Fibroblast of upper back skin (primary cell): Measurements from ENCODE around the gene DLX3.

Source experiments
- DNase-seq: peaks from one replicate; pipeline ENCODE4 v3.0.0-alpha.2; 2013

Gene DLX3

DNA sequence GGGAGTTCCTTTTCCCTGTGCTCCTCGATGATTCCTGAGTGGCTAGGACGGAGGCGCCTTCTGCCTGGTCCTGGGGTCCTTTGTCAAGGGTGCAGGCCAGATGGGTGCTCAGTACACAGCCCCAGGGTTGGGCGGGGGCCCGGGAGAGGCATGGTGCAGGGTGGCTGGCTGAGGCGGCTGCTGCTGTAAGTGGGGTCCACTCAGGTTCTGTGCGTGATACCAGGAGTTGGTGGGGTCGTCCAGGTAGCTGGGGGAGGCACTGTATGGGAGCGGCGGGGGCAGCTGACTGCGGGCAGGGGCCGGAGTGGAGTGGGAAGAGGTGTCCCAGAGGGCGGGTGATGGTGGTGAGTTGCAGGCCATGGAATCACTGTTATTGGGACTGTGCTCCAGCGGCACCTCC lies 3.6 kb downstream of the DLX3 start:
- no peak for DNase-seq

- no peak for DNase-seq
These were observed 4.1 kb downstream of the DLX3 start for GRCh38 chr17:49990921-49991320.

- no peak for DNase-seq
These were observed 4.7 kb downstream of the DLX3 start for GRCh38 chr17:49990331-49990730.

DNA sequence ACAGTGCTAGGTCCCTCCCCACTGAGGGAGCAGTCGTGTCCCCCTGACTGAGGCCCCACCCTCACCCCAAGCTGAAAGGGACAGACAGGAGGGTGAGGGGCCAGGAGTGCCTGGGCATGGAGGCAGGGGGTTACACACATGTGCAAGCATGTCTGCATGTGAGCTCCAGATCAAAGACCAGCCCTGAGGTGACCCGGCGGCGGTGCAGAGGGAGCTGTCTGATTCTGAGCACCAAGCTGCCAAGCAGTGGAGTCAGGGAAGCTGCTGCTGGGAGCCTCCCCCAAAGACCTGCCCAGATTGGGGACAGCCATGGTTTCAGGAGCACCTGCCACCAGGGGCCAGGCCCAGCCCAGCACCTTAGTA lies 5.5 kb downstream of the DLX3 start:
- DNase-seq: no peak

DNA sequence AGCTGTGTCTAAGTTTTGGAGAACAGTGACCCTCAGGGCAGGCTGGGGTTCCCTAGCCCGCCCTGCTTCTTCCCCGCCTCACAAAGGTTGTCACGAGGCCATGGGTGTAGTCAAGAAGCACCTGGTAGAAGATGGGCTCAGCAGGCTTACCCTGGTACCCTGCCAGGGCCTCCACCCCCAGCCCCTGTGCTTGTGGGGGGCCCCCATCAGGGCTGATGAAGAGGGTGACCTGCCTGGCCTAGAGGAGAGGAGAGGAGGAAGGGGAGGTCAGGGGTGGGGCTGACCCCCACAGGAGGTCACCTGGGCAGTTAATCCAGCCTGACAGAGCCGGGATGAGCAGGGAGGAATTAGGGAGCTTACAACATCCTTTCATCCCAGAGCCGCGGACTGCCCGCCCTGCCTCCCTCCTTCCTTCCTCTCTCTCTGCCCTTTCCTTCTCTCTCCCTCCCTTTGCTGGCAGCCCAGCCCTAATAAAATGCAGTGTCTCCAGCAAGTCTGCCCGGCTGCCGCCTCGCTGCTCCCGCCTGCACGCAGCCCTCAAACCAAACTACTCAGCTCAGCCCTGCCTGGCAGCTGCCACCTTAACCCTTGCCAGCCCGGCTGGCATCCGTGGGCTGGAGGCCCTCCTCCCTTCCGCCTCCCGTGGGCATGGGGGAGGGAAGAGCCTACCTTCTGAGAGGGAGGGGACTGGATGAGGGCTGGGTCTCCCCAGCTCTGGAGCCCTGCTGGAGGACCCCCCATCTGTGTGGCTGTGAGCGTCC lies 7.2 kb downstream of the DLX3 start:
- no peak for DNase-seq

DNA sequence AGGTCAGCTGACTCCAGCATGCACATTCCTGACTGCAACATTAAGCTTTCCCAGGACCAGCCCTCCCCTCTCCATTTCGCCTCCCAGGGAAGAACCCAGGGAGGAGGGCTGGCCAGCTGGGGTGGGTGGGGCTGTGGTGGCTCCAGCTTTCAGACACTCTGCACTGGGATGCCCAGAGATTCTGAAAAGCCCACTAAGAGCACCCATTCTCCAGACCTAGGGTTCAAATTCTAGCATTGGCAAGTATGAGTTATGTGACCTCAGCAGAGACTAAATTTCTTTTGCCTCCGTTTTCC lies 7.8 kb downstream of the DLX3 start:
- no peak for DNase-seq

DNA sequence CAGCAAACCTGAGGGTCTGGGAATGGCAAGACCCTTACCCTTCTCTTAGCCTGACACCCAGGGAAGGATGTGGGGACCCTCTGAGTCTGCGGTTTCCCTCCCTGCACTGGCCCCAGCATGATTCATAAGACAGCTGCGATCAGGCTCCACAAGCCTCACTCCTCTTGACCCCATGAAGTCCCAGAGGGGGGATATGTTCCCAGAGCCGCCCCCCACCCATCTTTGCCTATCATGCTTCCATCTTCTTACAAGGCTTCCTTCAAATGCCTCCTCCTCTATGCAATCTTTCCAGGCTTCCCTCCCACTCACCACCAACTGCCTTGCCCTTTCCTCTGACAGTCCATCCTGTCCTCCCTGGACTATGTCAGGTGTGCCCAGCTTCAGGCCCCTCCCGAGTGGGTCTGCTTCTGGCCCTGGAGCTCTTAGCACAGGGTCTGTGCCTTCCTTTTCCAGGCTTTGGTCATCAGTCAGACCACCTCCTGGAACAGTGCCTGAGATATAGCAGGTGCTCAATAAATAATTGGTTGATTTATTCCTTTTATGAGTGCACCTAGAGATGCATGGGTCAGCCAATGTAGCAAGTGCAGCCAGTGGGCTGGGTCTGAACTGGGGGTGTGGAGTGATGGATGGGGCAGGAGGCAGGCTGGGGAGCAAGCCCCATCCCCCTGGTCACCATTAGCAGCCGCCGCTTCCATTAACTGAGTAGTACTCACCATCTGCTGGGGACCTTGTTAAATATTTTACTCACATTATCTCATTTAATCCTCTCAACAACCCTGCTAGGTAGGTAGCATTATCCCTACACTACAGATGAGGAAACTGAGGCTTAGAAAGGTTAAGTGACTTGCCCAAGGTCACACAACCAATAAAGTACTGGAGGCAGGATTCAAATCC lies 8.4 kb downstream of the DLX3 start:
- no peak for DNase-seq

DNA sequence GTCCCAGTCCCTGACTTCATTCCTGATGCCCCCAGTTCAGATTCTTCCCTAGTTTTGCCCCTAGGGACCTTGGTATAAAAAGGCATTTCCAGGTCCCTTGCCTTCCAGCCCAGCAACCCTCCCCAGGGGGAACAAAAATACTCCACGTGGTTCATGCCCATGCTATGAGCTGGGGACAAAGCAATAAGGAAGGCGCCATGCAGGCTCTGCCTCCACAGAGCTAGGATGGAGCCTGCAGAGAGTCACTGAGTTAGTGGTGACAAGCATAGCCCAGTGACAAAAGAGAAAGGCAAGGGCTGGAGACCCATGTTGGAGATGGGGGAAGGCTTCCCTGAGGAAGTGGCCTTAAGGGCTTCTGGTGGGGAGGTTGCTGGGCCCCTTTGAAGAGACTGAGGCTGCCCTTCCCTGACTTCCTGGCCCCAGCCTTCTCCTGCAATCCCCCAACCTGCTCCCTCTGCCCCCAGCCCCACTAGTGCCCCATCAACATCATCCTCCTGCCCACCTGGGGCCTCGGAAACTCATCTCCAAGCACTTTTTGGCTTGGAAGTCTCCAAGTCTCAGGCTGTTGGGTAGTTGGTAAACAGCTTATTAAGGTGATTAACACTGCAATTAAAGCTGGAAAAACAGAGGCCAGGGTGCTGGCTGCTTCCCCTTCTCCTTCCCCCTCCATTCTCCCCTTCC lies 9.6 kb downstream of the DLX3 start:
- no peak for DNase-seq

DNA sequence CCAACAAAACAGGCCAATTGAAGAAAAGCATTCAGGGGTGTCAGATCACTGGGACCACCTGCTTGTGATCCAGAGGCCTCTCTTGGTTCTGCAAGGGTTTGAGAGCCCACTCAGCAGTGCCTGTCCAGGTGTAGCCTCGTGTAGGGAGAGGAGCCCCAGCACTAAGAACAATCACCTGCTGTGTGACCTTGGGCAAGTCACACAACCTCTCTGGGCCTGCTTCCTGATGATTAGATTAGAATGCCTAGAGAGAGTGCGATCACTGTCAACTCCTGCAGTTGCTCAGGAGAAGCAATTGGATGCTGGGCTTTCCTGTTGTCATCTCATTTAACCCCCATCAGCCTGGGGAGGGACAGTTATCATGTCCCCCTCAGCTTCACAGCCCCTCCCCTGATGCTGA lies 10.2 kb downstream of the DLX3 start:
- no peak for DNase-seq

- no peak for DNase-seq
These were observed 10.7 kb downstream of the DLX3 start for GRCh38 chr17:49984283-49984682.

DNA sequence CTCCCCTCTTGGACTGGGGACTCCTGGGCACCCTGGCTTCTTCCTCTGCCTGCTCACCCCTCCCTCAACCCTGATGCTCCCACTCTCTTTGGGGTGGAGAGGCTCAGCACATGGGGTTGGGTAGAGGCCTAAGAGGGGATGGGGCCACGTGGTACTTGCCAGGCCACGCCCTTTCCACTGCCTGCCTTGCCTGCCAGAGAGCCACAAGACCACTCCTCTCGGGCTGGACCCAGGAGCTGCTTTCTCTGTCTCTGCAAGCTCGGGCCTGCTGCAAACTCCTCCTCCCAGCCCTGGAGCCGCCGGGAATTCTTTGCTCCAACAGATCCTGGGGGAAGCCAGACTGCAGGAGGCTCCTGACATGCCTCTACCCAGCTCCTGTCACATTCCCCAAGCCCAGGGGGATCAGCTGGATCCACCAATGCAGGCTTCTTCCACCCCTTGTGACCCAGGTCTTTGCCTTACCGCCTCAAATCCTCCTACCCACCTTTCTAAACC lies 14.3 kb downstream of the DLX3 start:
- no peak for DNase-seq

DNA sequence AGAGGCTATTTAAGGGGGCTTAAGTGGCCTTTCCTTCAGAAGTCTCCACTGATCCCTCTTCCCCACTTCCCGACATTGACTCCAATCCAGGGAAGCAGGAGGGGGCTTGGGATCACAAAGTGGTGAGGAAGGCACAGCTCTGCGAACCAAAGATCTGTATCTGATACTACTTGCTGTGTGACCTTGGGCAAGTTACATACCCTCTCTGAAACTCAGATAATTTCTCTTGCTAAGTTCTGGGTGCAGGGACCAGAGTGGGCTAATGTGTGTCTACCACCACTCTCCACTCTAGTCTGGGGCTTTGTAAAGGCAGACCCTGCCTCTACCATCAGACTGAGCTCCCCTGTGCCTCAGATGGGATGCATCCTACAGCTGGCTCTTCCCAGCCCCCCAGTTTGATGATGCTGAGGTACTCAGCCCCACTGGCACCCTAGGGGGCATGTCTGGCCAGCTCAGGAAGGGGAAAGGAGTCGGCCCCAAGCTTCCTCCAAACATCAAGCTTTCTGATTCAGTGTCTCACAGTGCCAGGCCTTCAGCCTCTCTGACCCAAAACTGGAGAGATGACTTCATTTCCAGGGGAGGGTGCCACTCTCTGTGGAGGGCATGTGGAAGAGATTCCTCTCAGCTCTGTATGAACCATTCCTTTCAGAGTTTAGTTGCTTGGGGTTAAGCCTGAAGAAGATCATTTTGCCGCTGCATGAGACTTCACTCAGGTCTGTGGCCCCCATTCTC lies 15.1 kb downstream of the DLX3 start:
- no peak for DNase-seq

DNA sequence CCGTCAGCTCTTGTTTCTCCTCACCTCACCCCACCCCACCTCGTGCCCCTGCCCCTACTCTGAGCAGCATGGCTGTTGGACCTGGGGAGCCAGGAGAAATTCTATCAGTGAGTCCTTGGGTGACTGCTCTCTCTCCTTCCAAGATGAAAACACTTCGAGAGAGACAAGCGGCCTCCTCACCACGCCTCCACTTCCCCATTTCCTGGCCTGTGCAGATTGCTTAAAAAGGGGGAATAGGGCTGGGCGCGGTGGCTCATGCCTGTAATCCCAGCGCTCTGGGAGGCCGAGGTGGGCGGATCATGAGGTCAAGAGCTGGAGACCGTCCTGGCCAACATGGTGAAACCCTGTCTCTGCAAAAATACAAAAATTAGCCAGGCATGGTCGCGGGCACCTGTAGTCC lies 16.5 kb downstream of the DLX3 start:
- no peak for DNase-seq

GRCh38 chr17:49977463-49978389 lies 17.3 kb downstream of the DLX3 start:
- peak; percentile 23 for DNase-seq

- DNase-seq: no peak
These were observed 18.2 kb downstream of the DLX3 start for GRCh38 chr17:49976828-49977202.

DNA sequence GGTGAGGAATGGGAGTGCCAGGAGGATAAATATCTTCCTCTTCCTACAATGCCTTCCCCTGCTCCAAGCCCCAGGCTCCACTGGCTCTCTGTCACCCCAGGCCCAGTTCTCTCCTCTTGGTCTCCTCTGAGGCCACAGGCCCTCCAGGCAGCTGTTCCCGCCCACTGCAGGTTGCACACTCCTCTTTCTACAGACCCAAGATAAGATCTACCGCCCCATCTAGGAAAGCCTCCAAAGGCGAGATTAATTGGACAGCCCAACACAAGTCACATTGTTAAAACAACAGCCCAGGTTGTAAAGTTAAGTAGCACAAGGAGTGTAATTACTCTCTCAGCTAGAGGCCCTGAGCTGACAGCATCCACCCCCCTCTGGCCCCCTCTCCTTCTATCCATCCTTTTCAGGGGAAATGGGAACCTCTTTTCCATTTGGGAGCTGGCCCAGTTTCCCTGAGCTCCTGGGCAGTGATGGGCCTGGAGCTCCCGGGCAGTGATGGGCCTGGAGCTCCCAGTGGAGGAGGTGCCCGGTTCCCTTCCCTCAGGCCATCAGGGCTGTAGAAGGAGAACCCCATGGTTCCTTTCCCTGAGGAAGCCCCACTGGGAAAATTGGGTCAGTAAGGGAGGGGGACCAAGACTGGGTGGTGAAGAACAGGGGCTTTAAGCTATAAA lies 18.7 kb downstream of the DLX3 start:
- no peak for DNase-seq

GRCh38 chr17:49975531-49975930 lies 19.5 kb downstream of the DLX3 start:
- no peak for DNase-seq

DNA sequence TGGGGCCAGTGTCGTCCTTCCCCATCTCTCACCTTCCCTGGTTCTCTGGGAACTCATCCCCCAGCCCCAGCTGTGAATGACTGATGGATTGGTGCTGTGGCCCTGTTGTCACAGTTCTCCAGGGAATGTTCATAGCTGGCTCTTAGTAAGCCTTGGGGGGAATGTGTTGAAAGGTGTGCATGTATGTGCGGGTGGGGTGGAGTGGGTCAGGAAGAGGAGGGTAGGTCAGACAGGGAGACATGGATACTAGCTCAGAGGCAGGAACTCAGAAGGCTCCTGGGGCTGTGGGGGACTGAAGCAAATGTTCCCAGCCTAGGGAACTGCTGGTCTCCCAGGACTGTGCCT lies 21.8 kb downstream of the DLX3 start:
- no peak for DNase-seq

DNA sequence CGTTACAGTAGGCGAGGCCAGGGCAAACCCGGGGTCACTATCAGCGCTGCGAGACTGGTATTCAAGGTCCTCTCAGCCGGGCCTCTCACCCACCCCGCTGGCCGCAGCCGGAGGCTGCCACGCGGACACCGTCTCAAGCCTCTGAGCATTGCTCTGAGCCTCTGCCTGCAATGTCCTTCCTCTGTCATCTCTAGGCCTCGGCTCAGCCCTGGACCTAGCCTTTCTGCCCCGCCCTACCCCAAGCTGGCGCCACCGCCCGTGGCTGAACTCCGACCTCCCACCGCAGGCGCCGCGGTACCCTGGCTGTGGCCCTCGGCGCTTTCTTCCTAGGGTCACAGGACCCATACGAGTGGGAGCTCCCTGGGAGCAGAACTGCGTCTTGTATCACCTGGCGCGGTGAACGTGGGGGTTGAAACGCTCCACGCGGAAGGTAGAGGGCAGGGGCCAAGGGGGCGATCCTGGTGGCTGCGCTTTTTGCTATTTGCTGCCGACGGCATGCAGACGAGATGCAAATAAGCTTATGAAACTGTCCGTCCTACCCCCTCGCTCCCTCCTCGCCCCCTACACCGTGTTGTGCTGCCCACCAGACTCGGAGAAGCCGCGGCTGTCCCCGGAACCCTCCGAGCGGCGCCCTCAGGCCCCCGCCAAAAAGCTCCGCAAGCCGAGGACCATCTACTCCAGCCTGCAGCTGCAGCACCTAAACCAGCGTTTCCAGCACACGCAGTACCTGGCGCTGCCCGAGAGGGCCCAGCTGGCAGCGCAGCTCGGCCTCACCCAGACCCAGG lies 22.3 kb downstream of the DLX3 start:
- no peak for DNase-seq

DNA sequence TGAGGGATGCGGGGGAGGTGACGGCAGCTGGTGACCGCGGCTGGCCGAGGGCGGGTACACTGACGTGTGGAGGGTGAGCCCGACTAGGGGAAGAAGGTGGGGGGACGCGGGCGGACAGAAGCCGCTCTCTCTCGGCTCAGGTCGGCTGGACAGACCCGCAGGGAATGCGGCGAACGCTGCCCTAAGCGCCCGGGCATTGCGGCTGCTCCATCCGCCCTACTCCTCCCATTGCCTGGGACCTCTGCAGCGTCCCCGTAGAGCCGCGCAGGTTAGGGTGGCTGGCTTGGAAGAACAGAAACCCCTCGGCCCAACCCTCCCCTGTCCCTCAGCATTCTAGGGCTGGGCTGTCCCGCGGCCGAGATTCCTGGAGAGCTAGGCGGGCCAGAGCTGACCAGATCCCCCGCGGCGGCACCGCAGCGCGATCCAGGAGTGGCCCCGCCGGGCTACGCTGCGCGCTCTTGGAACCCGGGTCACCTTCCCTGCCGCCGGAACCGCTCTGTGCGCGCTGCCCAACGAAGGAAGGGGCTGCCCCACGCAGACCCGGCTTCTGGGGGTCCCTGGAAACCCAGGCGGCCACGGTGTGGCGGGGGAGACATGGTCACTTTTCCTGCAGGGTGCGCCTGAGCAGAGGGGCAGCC lies 23.1 kb downstream of the DLX3 start:
- no peak for DNase-seq
